GM21526 (cell line): ENCODE measurements around the gene NDUFC2.
"Not testable (repeated sequence)": the region's sequence is repeated elsewhere in the genome, so short reads cannot be mapped to it uniquely, and the experiment has no call there.

Experiments
- ATAC-seq: cut with Tn5 transposase; IDR thresholded peaks from one replicate; pipeline ENCODE4 v1.9.1; 2021; ENCODE audit warnings: moderate library complexity; ENCODE audit not compliant: unreplicated experiment, low FRiP score

Gene NDUFC2

DNA sequence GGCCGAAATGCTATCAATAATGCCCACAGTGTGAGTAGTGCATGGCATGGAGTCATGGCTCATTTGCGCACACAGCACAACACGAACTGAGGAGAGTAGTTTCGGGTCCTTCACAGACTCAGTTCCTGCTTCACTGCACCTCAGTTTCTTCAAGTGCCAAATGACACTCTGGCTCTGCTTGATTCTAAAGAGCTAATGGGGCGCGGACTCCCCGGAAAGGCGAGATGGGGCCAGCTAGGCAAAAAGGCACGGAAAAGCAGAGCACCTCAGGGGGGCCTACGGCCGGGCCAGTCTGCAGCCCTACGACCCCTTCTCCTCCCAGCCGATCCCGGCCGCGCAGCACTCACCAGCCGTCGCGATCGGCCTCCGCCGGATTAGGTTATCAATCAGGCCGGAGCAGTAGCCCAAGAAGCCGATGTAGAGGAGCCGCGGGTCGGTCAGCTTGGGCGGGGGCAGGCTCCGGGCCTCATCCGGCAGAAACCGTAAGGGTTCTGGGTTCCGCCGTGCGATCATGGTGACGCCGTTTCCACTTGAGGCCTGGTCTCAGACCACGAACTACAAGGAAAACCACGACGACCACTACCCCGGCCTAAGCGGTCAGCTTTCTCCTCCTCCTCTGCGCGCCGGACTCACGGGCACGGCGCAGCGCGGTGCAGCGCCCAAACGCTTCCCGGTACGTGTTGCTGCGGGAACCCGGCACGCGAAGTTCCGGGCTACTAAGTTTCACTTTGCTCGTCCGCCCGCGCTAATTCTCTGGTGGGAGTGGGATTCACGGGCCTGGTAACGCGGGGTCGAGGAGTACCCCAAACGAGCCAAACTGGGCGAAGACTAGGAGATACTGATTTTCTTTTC is at the start of gene NDUFC2:
TSS of gene NDUFC2 (minus strand) at position 631 of the 852 bp plus-strand sequence. CDS start at position 513, 118 bp downstream.
- ATAC-seq: peak; percentile 64

GRCh38 chr11:78127403-78127802 is 47.7 kb upstream of the NDUFC2 start:
- no peak for ATAC-seq

GRCh38 chr11:78112582-78113275 is 33.1 kb upstream of the NDUFC2 start:
- ATAC-seq: peak; percentile 76

- no peak for ATAC-seq
Observed at GRCh38 chr11:78111298-78111697, 31.6 kb upstream of the NDUFC2 start.

- ATAC-seq: no peak
Observed at GRCh38 chr11:78110830-78111229, 31.2 kb upstream of the NDUFC2 start.

GRCh38 chr11:78110351-78110750 is 30.7 kb upstream of the NDUFC2 start:
- ATAC-seq: no peak

DNA sequence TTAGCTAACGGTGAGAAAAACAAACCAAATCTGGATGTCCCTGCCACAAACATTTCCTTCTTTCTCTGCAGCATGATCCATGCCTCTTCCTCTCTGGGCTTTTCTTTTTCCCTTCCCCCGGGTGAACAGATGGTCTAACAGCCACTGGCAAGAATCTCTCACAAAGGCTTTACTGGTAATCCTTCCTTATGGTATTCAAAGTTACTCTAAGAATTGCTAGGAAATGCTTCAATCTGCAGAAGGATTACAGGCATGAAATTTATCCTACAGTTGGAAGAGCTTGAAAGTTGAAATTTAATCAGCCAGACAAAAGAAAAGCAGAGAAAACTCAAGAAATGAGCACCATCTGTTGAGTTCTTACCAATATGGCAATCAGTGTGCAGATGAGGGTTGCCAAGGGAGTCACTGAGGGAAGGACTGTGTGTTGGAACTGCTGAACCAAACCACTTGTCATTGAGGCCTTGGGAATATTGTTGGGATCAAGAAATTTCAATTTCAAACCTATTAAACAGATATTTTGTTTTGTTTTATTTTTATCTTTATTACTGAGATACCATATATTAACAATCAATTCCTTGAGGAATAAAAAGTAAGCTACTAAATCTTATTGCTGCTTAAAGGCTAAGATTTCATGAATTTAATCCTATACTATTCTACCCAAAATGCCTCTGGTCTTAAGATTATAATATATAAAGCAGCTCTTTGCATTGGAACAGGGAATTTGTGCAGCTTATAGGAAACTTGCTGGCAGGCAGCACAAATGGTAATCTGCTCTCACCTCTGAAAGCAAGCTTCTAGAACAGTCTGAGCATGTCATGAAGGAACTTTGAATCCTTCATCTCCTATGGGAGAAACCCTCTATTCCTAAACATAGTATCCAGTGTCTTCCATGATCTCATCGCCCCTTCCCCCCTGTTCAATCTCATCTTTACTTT is 29.7 kb upstream of the NDUFC2 start:
- no peak for ATAC-seq

- no peak for ATAC-seq
Observed at GRCh38 chr11:78100676-78101472, 21.2 kb upstream of the NDUFC2 start.

GRCh38 chr11:78100261-78100660 is 20.6 kb upstream of the NDUFC2 start:
- no peak for ATAC-seq

- ATAC-seq: no peak
Observed at GRCh38 chr11:78099666-78100065, 20.0 kb upstream of the NDUFC2 start.

- no peak for ATAC-seq
Observed at GRCh38 chr11:78097666-78098385, 18.2 kb upstream of the NDUFC2 start.

DNA sequence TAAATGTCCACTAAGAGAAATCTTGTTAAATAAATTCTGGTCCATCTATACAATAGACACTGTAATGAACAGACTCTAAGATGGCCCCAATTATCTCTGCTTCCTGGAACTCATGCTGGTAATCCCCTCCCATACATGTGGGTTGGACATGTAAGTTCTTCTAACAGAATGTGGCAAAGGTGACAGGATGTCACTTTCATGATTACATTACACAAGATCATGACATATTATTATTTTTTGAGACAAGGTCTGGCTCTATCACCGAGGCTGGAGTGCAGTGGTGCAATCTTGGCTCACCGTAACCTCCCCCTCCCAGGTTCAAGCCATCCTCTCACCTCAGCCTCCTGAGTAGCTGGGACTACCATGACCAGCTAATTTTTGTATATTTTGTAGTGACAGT is 14.6 kb upstream of the NDUFC2 start:
- no peak for ATAC-seq

DNA sequence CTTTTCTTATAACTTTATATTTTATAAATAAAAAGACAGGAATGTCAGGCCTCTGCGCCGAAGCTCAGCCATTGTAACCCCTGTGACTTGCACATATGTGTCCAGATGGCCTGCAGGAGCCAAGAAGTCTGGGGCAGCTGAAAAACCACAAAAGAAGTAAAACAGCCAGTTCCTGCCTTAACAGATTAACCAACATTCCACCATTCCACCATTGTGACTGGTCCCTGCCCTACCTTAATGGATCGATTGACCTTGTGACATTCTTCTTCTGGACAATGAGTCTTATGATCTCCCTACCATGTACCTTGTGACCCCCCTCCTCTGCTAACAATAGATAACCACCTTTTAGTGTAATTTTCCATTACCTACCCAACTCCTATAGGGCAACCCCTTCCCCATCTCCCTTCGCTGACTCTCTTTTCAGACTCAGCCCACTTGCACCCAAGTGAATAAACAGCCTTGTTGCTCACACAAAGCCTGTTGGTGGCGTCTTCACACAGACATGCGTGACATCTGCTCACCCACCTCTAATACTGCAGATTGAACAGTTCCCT is 6.9 kb upstream of the NDUFC2 start:
- not testable (repeated sequence) for ATAC-seq

DNA sequence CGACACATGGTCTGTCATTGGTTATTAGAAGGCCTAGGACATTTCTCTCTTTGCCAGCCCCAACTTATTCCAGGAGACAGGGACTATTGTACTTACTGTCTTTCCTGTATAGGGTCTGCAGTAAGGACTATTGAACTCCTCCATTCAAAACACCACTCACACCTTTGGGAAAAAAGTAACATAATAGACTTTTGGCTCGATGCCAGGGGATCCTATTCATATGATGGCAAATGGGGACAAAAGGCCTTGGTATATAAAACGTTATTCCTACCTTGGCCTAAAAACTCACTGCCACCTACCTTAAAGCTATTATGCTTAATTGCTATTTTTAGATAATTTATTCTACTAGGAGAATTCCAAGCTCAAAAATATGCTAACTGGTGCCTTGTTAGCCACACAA is 6.3 kb upstream of the NDUFC2 start:
- no peak for ATAC-seq

DNA sequence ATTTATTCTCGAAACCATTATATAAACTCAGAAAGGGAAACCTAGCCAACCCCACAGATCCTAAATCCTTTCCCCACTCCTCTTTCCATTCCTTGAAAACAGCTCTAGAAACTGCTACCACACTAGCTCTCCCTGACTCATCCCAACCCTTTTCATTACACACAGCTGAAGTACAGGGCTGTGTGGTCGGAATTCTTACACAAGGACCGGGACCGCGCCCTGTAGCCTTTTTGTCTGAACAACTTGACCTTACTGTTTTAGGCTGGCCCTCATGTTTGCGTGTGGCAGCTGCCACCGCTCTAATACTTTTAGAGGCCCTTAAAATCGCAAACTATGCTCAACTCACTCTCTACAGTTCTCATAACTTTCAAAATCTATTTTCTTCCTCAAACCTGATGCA is 4.8 kb upstream of the NDUFC2 start:
- not testable (repeated sequence) for ATAC-seq

- ATAC-seq: no peak
Observed at GRCh38 chr11:78083021-78083420, 3.4 kb upstream of the NDUFC2 start.

- no peak for ATAC-seq
Observed at GRCh38 chr11:78082146-78082545, 2.5 kb upstream of the NDUFC2 start.

GRCh38 chr11:78081583-78081982 is 1.9 kb upstream of the NDUFC2 start:
- ATAC-seq: no peak
